Central memory CD4-positive, alpha-beta T cell (primary cell): ENCODE data around the gene BPI.
"Not testable (repeated sequence)": the region's sequence is repeated elsewhere in the genome, so short reads cannot be mapped to it uniquely, and the experiment has no call there.

Experiments used
- DNase-seq: peaks from one replicate; pipeline ENCODE4 v3.0.0; 2022

BPI gene

DNA sequence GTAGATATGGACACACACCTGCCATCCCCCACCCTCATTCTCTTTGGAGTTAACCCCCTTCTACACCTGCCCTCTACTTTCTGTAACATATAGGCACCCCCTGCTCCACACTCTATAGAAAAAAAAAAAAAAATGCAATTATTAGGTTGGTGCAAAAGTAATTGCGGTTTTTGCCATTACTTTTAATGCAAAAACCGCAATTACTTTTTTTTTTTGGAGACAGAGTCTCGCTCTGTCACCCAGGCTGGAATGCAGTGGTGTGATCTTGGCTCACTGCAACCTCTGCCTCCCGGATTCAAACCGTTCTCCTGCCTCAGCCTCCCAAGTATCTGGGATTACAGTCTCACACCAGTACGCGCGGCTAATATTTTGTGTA, 35.6 kb downstream of the BPI start:
- not testable (repeated sequence) for DNase-seq

DNA sequence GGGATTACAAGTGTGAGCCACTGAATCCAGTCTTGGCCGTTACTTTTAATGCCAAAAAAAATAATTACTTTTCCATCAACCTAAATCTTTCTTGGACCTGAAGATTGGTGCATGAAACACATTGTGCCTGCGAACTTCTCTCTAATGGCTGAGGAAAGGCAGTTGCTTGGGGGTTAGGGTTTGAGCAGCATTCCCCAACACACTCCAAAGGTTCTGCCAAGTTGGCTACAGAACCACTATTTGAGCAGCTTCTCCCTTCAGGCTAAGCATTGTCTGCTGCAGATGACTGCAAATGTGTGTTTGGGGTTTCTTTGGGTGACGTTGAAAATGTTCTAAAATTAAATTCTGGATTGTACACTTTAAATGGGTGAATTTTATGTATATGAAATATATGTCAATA, 36.0 kb downstream of the BPI start:
- DNase-seq, result no peak

DNA sequence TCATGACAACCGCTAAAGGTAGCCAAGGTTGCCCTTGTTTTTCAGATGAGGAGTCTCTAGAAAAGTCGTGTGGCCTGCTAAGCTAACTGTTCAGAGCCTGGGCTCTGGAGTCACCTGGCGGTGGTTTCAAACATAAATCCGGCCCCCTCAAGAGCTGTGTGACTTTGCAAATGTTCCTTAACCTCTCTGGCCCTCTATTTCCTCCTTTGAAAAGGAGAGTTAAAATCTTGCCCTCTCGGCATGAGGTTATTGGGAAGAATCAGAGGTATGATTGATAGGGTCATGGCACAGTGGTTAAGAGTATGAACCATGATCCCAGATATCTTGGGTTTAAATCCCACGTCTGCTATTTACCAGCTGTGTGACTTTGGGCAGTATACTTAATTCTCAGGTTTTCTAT, 36.7 kb downstream of the BPI start:
- no peak for DNase-seq

DNA sequence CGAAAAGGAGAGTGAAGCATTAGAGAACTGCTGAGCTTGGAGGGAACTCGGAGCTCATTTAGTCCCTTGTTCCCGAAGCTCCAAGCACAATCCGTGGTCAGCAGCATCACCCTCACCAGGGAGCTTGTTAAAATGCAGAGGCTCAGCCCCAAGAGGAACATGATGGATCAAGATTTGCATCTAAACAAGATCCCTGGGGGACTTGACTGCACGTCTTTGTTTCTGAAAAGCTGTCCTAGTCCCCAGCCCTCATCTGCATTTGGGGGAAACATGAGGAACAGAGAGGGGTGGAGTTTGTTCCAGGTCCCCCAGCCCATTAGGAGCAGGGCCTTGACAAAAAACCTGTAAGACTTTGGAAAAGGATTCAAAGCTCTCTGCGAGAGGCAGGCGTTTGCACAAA, 38.3 kb downstream of the BPI start:
- no peak for DNase-seq

DNA sequence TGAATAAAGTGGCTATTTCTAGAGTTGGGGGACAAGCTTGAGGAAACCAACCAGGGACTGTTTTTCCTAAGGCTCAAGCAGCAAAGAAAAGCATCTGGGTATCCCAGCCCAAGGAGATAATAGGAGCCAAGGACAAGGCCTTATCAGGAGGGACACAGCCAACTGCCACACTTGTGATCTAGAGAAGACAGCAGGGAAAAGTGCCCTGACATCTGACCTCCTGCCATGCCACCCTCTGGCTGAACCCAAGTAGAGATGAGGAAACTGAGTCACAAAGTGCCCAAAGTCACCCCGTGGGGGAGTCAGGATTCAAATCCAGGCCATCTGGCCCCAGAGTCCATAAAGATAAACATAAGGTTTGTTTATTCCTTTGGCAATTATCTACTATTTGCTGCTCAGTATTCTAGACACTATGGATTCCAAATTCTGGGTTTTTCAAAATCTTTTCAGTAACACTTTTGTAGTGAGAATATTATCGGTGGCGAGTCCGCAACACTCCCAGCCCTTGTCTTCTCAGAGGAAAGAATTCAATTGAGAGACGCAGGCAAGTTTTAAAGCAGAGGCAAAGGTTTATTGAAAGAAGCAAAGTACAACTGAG, 38.9 kb downstream of the BPI start:
- DNase-seq, result no peak

- no peak for DNase-seq
These were observed 39.6 kb downstream of the BPI start for GRCh38 chr20:38343311-38344106.

DNA sequence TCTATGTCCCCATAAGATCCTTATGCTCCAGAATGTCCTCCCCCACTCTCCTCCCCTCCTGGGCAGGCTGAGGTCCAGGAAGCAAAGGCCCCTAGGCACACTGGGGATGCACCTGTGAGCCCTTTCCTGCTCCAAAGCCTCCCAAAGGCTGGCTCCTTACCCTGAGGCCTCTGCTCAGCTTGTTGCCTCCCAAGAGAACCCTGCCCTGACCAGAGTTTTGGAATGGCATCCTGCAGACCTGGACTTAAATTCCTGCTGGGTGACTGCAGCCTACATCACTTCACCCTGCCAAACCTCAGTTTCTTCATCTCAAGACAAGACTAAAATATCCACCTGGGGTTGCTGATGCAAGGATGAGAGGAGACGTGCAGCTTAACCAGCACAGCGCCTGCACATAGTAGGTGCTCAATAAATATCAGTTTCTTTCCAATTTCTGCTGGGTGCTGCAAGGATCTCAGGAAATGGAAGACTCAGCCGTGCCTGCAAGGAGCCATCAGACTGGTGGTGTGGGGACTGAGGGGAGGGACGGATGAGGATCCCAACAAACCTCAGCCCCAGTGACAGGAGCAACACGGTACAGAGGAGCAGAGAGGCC, 40.2 kb downstream of the BPI start:
- no peak for DNase-seq

DNA sequence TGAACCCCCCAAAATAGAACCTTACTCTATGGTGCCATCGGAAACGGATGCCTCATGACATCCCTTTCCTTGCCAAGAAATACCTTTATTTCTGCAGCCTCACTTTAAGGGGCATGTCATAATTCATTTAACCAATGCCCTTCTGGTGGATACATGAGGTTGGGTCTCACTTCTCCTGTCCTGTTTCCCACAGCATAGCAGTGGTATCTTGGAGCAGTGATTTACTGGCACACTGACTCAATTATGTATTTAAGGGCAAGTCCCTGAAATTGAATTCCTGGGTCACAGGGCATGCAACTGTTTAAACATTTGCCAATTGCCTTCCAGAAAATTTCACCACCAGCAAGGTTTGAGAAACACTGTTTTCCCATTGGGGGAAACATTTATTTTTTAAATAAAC, 41.7 kb downstream of the BPI start:
- DNase-seq, result no peak

- no peak for DNase-seq
These were observed 42.3 kb downstream of the BPI start, which contains the start of gene LBP for GRCh38 chr20:38346247-38346651. TSS of gene LBP (plus strand) at chr20:38346482. CDS start at chr20:38346517, 35 bp downstream.

DNA sequence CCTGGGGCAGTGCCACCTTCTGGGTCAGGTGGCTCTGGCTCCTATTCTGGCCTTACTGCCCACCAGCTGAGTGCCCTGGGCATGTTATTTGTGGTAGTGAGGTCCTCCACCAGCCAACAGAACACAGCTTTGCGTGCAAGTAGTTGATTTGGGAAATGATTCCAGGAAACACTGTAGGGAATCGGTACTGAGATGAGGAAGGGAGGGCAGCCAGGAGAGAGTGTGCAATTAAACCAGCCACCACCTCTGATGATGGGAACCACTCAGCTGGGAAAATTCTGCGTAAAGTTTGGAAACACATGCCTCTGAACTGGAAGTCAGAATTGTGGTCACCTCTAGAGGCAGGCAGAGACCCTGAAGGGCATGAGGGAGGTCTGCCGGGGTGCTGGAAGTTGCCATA, 42.8 kb downstream of the BPI start:
- DNase-seq, result no peak

DNA sequence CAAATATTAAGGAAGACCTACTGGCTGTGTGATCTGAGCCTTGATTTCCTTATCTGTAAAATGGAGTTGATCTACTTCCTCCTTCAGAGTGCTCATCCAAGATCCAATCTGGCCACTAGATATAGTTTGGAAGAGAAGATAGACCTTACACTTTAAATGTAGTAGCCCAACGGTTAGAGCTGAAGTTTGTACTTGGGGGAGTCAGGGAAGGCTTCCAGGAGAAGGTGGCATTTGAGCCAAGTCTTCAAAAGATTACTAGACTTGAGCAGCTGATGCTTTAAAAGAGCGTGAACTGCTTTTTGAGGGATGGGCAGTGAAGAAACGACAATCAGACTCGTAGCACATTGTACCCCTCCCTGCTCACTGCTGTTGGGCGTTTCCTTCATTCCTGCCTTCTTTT, 45.9 kb downstream of the BPI start:
- DNase-seq, result no peak

DNA sequence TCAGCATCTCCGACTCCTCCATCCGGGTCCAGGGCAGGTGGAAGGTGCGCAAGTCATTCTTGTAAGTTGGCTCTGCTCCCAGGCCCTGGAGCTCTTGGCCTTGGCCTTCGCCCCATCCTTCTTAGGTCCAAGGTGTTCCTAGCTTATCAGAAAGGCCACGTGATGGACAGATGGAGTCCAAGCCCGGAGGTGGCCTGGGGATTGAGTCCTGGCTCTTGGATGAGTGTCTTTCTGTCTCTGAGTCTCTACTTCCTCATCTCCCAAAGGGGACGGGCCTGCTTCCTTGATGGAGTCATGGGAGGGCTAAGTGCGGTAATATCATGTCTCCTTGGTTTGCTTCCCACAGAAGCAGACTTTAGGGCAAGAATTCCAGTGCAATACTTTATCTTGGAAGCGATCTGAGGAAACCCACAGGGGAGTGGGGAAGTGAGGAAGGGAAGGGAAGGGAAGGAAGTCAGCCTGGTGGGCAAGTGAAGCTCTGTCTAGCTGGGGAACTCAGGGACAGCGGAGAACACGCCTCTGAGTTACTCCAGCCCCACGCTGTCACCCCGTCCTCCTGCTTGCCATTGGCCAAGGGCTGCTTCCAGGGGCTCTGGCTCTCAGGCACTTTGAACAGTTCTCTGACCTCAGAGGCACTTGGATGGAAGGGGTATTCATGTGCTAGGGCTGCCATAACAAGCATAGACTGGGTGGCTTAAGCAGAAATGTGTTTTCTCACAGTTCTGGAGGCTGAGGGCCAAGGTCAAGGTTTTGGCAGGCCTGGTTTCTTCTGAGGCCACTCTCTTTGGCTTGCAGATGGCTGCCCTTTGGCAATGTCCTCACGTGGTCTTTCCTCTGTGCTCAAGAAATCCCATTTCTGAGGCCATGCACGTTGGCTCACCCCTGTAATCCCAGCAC, 47.2 kb downstream of the BPI start:
- DNase-seq, result no peak

DNA sequence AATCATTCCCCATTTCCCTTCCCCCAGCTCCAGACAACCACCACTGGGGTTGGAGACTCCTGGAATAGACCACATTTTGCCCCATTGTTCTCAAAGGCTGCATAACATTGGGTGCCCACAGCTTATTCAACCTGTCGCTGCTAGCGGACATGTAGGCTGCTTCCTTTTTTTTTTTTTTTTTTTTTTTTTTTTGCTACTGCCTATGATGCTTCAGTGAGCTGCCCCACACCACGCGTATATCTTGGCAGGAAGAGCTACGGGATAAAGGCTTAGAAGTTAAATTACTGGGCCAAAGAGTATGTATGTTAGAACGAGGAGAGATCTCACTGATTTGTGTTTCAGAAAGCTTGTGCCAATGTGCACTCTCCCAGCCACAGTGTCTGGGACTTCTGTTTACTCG, 49.4 kb downstream of the BPI start:
- no peak for DNase-seq

GRCh38 chr20:38354227-38354626, 50.3 kb downstream of the BPI start:
- no peak for DNase-seq

GRCh38 chr20:38355161-38356012, 51.4 kb downstream of the BPI start:
- DNase-seq, result no peak

- DNase-seq, result no peak
These were observed 53.8 kb downstream of the BPI start for GRCh38 chr20:38357653-38358207.

- DNase-seq, result no peak
These were observed 54.6 kb downstream of the BPI start for GRCh38 chr20:38358556-38358955.

DNA sequence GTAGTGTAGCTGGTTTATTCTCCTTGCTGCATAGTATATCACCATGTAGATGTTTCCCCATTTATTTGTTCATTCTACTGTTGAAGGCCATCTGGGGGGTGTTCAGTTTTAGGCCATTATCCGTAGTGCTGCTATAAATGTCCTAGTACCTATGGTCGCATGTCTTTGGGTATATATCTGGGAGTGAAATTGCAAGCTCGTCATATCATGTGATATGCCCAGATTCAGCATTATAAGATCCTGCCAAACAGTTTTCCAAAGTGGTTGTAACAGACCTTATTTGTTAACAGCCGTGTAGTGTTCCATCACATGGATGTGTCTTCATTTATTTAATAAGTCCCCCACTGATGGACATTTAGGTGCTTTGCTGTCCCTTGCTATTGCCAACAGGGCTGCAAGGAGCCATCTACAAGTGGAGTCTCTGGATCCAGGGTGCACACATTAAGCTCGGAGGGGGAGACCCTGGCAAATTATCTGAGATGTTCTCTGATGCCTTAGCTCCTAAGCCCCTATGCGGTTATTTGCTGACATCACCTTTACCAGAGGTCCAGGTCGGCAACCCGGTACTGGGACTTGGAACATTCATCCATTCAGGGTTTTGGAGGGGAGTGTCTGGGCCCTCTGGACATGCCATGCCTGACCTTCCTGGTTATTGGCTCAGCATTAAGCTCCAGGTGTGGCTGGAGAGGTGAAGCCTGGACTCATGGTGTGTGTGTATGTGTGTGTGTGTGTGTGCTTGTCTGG, 59.2 kb downstream of the BPI start:
- DNase-seq, result no peak

DNA sequence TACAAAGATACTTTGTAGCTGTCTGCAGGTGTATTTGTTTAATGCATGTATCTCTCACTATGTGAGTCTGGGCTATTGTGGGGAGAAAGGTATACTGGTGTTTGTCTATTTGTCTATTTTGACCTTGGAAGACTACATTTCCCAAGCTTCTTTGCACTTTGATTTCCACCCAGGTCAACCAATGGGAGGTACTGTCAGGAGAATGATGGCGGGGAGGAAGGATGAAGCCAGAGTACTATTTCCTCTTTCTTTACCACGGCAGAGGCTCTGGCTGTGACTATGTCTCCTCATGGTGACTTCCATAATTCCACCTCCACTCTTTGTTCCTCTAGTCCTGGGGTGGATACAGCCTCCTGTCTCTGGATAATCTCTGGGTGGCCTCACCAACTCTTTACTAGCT, 65.4 kb downstream of the BPI start:
- no peak for DNase-seq

DNA sequence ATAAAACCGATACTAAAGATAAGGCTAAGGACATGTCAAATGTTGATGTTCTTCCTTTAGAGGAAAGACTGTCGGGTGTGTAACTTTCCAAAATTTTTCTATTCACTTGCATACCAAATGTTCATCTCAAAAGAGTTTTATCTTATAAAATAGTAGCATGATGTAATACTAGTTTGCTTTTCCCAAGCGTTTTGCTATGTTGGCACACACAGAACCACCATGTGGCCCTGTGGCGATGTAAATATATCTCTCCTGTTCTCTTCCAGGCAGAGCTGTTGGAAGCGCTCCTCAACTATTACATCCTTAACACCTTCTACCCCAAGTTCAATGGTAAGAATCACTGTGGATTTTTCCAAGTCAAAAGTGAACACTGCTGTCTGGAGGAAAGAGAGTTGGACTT, 68.8 kb downstream of the BPI start:
- no peak for DNase-seq

DNA sequence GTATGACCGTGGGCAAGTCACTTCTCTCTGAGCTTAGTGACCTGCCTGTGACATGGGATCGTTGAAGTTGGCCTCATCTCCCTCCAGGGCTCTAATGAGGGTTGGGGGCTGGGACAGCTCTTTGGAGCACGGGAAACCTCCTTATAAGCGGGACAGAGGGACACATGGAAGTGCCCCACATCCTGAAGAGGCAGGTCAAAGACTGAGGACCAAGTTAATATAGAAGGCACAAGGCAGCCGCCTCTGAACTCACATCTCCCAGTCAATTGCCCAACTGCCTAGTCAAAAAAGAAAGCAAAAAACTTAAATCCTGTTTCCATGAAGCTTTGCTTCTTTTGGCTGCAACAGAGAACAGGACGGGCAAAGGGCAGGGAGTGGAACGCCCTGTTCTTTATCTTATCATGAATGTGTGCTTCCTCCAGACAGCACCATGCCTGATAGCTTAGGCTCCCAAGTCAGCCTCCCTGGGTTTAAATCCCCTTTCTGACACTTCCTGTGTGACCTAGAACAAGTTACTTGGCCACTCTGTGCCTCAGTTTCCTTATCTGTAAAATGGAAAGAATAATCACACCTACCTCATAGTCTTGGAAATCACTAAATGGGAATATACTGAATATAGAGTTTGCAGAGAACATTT, 69.4 kb downstream of the BPI start:
- DNase-seq, result no peak
